Adrenal gland (tissue), 5 donors: ENCODE data around the gene LIPC.

Source experiments
- CTCF ChIP-seq, 6 experiments: fragments of 450-650 bp in 4 of 6; fragments of 200-600 bp in 2 of 6; sonication (generic) in 1 of 6; IDR thresholded peaks; 1 replicate in 5 of 6; 2 replicates in 1 of 6; pipeline versions ENCODE4 v1.5.1 to v1.8.0; 2016 to 2021; ENCODE audit warnings: antibody characterized with exemption in 6 of 6, mild to moderate bottlenecking in 2 of 6, moderate library complexity in 1 of 6
- POLR2A ChIP-seq, 2 donors: fragments of 450-650 bp; IDR thresholded peaks; one replicate each; pipeline ENCODE4 v1.6.1; 2017; ENCODE audit warnings: antibody characterized with exemption in 2 of 2, mild to moderate bottlenecking in 2 of 2, moderate library complexity in 1 of 2
- donor health status: DM: no; HTN: no; CAD: no.

- TF ChIP-seq CTCF (IDR thresholded peaks at IDR 0.05) (no peak), POLR2A (IDR thresholded peaks at IDR 0.05) (no peak)
Observed at GRCh38 chr15:58554758-58555157, 123.0 kb downstream of the LIPC start.
